HepG2 (cell line): ENCODE data around the gene LEAP2. TPM values are rescaled to one million over a fixed set of nuclear protein-coding genes. Genes with fewer than 3 reads are reported as not detected.

Experiments
- ARID2 ChIP-seq: sonication (generic); formaldehyde crosslinking; IDR thresholded peaks from 2 replicates; pipeline ENCODE4 v1.8.1; 2022; ENCODE audit warnings: mild to moderate bottlenecking, missing genetic modification reagents, borderline replicate concordance
- ARNT ChIP-seq: fragments of 450-650 bp; IDR thresholded peaks from 2 replicates; pipeline ENCODE4 v1.6.1; 2017
- GATAD1 ChIP-seq: IDR thresholded peaks from 2 replicates; pipeline ENCODE4 v1.6.1; 2016; ENCODE audit warnings: missing genetic modification reagents, missing compliant biosample characterization
- HIC2 ChIP-seq: sonication (generic); formaldehyde crosslinking; IDR thresholded peaks from 2 replicates; pipeline ENCODE4 v1.9.0; 2022; ENCODE audit warnings: low read depth, missing genetic modification reagents
- HNRNPLL ChIP-seq: fragments of 200-400 bp; formaldehyde crosslinking; IDR thresholded peaks from 2 replicates; pipeline ENCODE4 v1.6.1; 2017; ENCODE audit warnings: mild to moderate bottlenecking, low read depth, low read length; ENCODE audit not compliant: poor library complexity, severe bottlenecking
- MED13 ChIP-seq: sonication (generic); formaldehyde crosslinking; IDR thresholded peaks from 2 replicates; pipeline ENCODE4 v1.5.0; 2020; ENCODE audit warnings: missing genetic modification reagents
- PTBP1 ChIP-seq: fragments of 200-400 bp; formaldehyde crosslinking; IDR thresholded peaks from 2 replicates; pipeline ENCODE4 v1.6.1; 2018; ENCODE audit warnings: low read length, low read depth; ENCODE audit not compliant: poor library complexity, severe bottlenecking
- RFX3 ChIP-seq: IDR thresholded peaks from 2 replicates; pipeline ENCODE4 v1.6.1; 2016; ENCODE audit warnings: missing biosample characterization, missing genetic modification reagents
- SOX13 ChIP-seq, 3 experiments: fragments of 450-650 bp in 1 of 3; sonication (generic) in 1 of 3; formaldehyde crosslinking in 1 of 3; IDR thresholded peaks in 2 of 3; conservative IDR thresholded peaks in 1 of 3; 2 replicates each; pipeline versions ENCODE4 v1.5.0 to v1.6.1; 2016 to 2020; ENCODE audit warnings: antibody characterized with exemption in 1 of 3, mild to moderate bottlenecking in 1 of 3, missing compliant biosample characterization in 1 of 3, missing genetic modification reagents in 1 of 3, moderate library complexity in 1 of 3
- SUZ12 ChIP-seq: fragments of 150-350 bp; IDR thresholded peaks from 2 replicates; pipeline ENCODE4 v1.6.1; 2014; ENCODE audit warnings: low read depth, low read length
- ZBTB1 ChIP-seq: sonication (generic); formaldehyde crosslinking; IDR thresholded peaks from 2 replicates; pipeline ENCODE4 v1.4.0; 2020; ENCODE audit warnings: missing genetic modification reagents, borderline replicate concordance
- ZMAT3 ChIP-seq: sonication (generic); formaldehyde crosslinking; conservative IDR thresholded peaks from 2 replicates; pipeline ENCODE4 v1.7.0; 2021; ENCODE audit warnings: missing genetic modification reagents
- ZNF260 ChIP-seq: sonication (generic); formaldehyde crosslinking; IDR thresholded peaks from 2 replicates; pipeline ENCODE4 v1.4.0; 2020; ENCODE audit warnings: missing genetic modification reagents, low read depth, mild to moderate bottlenecking, borderline replicate concordance
- ZNF414 ChIP-seq: sonication (generic); formaldehyde crosslinking; IDR thresholded peaks from 2 replicates; pipeline ENCODE4 v1.5.0; 2020; ENCODE audit warnings: missing genetic modification reagents
- ZNF543 ChIP-seq: sonication (generic); formaldehyde crosslinking; IDR thresholded peaks from 2 replicates; pipeline ENCODE4 v1.4.0; 2020; ENCODE audit warnings: mild to moderate bottlenecking, missing genetic modification reagents
- ZNF557 ChIP-seq: sonication (generic); formaldehyde crosslinking; IDR thresholded peaks from 2 replicates; pipeline ENCODE4 v1.4.0; 2020; ENCODE audit warnings: missing genetic modification reagents
- ZNF597 ChIP-seq: sonication (generic); formaldehyde crosslinking; IDR thresholded peaks from 2 replicates; pipeline ENCODE4 v1.5.0; 2020; ENCODE audit warnings: missing genetic modification reagents
- ZNF761 ChIP-seq: sonication (generic); formaldehyde crosslinking; conservative IDR thresholded peaks from 2 replicates; pipeline ENCODE4 v1.4.0; 2020; ENCODE audit warnings: mild to moderate bottlenecking, missing genetic modification reagents
- ZNF800 ChIP-seq: sonication (generic); formaldehyde crosslinking; IDR thresholded peaks from 2 replicates; pipeline ENCODE4 v1.4.0; 2020; ENCODE audit warnings: missing genetic modification reagents
- ZNF878 ChIP-seq: sonication (generic); formaldehyde crosslinking; IDR thresholded peaks from 2 replicates; pipeline ENCODE4 v1.8.1; 2023; ENCODE audit warnings: mild to moderate bottlenecking, missing genetic modification reagents, moderate library complexity
- polyA plus RNA-seq, 8 experiments: library from polyadenylated mRNA; depleted of rRNA in 3 of 8; stranded (reverse) in 7 of 8; unstranded in 1 of 8; fragments of >200 nt; fragmentation: Illumina TruSeq in 4 of 8; extraction: Trizol in 4 of 8; gene quantifications; 2 replicates each; pipeline versions ENCODE4 v1.2.1 to v1.2.3, GENCODE V29; 2011 to 2016; ENCODE audit warnings: low read depth in 4 of 8, missing spikeins in 1 of 8, mixed read lengths in 1 of 8; ENCODE audit not compliant: insufficient read depth in 1 of 8
- total RNA-seq, 5 experiments: library from RNA; depleted of rRNA; stranded (reverse); fragments of >200 nt; fragmentation: Illumina TruSeq; extraction: Trizol; gene quantifications; 2 replicates each; pipeline ENCODE4 v1.2.3, GENCODE V29; 2016; ENCODE audit warnings: low read depth in 1 of 5

LEAP2 gene
- total and polyA plus RNA-seq, 2 of the 13 experiments (the other 11 are each of a cell fraction or from before 2014, with no cell fraction given): 23.9 to 51.9 TPM

- no peak for TF ChIP-seq HIC2 (CRISPR knock-in tag)
- no peak for TF ChIP-seq ARNT
- no peak for TF ChIP-seq ZNF597 (CRISPR knock-in tag)
- no peak for TF ChIP-seq SUZ12
- no peak for TF ChIP-seq SOX13 (IDR thresholded peaks at IDR 0.05)
- peak in 1 of 2 experiments; percentile 79; a peak in 2 of 4 replicates for TF ChIP-seq SOX13 (CRISPR knock-in tag; conservative IDR thresholded peaks at IDR 0.05 in 1 of 2, IDR thresholded peaks at IDR 0.05 in 1 of 2)
- peak; percentile 52; the same call in 1 of the 2 replicates for TF ChIP-seq ZNF800 (CRISPR knock-in tag)
- no peak for TF ChIP-seq ARID2 (CRISPR knock-in tag)
- TF ChIP-seq ZBTB1: no peak
- no peak; the same call in 1 of the 2 replicates for TF ChIP-seq ZNF878
- TF ChIP-seq ZNF260: no peak
- TF ChIP-seq RFX3 (CRISPR knock-in tag): no peak
- TF ChIP-seq ZNF761: no peak
- no peak for TF ChIP-seq ZNF557
- no peak for TF ChIP-seq HNRNPLL
- no peak for TF ChIP-seq GATAD1 (CRISPR knock-in tag)
- no peak; the same call in 1 of the 2 replicates for TF ChIP-seq ZNF543 (CRISPR knock-in tag)
- 0 out of 2 replicates have a peak, but pooled peaks have one; percentile 28 for TF ChIP-seq ZNF414
- no peak for TF ChIP-seq PTBP1
- TF ChIP-seq MED13 (CRISPR knock-in tag): peak; percentile 37; the same call in 1 of the 2 replicates
- no peak for TF ChIP-seq ZMAT3
Observed at GRCh38 chr5:132839426-132840301, 33.8 kb upstream of the LEAP2 start (continued).
